ELR (cell line): ENCODE measurements around the gene DLG2.
A peak's percentile ranks its signal among the peaks of the same experiment; 100 is the strongest.

ENCODE experiments used
- DNase-seq: peaks from one replicate; pipeline ENCODE4 v3.0.0-alpha.2; 2015; ENCODE audit warnings: low read depth

DLG2 gene

DNA sequence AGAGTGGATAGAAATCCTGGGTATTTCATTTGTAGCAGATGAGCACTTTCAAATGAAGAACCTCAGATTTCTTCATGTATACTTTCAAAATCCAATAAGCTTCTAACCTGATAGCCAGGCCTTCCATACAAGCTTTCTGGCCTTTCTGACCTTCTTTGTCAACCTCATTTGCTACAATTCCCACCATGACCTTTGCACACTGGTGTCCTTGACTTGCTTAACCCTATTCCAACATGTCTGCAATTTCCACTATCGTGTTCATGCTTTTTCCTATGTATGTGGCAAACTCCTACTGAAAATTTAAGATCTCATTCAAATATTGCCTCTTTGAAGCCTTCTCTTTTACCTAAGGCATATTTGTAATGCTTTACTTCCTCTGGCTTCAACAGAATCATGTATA, 2098.9 kb downstream of the DLG2 start:
- DNase-seq: no peak

DNA sequence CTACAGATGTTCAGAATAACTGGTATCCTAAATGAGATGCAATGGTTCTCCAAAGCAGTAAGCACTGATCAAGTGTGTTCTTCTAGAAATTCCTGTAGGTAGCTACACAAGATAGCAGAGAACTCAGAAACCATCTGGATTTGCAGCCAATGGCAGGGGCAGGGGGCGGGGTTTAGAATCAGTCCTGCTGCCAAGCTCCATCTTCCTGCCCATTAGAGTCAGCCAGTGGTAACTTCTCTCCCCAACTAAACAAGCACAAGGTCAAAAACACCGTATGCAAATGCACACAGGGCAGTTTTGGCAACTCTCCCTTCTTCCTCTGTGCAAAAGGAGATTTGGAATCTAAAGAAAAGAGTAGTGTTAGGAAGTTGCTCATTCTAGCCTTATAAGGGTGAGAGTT, 2103.5 kb downstream of the DLG2 start:
- DNase-seq: no peak

DNA sequence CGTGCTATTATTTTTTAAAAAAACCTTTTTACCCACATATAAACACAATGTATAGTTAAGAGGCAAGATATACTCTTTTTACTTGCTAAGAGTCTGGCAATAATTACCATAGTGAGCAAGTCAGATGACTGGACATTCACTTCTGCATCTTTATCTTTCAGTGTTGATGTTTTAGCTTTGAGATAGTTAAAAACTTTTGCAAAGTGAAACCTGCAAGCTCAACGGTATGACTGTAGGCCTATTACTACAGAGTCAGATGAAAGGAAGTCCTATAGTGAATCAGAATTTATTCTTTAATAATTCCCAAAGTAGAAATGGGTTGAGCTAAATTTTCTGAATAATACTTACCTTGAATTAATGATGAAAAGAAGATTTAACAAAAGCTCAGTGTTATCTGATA, 2104.2 kb downstream of the DLG2 start:
- DNase-seq: no peak

DNA sequence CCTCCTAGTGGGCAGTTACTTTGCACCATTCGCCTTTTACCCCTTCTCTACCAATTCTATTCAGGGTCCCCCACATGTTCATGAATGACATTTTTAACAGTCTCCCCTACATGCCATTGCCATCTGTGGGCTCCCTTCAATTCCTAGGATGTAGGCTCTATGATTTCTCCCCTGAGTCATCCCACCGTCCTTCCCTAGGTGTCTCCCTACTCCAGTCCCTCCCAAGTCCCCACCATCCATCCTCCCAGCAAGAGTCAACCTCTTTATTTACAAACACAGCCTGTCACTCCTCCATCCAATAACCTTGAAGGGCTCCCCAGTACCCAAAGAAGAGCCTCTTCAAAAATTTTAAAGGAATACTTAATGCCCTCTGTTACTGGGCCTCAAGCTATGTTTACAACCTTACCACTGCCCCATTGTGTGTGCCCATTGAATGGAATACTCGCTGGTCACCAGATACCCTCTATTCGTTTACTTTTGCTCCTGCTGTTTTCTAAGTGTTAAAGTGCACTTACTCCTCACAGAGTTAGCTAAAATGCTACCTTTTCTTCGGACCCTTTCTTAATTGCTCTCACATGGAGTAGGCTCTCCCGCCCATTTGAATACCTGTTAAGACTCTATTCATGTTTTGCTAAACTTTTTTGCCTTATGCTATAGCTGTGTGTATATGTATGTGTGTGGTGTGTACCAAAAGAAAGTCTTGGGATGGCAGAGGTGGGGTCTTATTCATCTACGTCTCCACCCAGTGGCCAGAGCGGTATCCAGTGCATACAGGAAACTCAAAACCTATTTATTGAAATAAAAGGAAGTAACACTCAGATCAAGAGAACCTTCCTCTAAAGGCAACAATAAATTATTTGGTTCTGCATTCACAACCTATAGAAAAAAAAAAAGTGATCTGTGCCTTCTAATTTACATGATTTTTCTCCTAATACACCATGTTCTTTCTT, 2105.2 kb downstream of the DLG2 start:
- DNase-seq: peak; percentile 19

DNA sequence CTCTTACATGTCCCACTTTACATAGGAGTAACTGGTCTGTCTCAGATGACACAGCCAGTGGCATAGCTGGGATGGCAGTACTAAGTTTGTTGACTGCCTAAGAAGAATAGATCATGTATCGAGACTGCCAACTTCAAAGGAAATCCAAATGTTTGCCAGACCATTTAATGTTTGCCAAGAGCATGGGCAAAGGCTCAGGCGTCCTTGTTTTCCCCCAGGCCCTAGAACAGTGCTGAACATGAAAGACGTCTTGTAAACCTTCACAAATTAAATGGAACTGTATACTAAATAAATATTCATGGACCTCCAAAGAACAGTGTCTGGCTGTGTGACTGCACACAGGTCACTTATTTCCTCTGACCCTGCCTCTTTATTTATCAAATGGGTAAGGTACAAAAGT, 2106.3 kb downstream of the DLG2 start:
- DNase-seq: no peak

DNA sequence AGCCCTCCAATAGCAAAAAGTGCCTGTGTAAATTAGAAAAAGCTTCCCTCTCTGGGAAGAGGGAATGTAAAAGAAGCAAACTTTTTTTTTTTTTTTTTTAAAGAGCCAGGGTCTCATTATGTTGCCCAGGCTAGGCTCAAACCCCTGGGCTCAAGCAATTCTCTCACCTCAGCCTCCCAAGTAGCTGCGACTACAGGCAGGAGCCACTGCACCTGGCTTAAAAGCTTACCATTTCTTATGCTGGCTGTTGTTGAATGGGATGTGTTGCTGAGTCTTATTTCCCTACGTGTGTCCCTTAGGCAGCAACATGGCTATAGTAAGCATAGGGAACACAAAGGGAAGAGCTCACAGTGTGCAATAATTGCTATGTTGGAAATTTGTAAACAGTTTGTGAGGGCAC, 2115.5 kb downstream of the DLG2 start:
- DNase-seq: no peak

DNA sequence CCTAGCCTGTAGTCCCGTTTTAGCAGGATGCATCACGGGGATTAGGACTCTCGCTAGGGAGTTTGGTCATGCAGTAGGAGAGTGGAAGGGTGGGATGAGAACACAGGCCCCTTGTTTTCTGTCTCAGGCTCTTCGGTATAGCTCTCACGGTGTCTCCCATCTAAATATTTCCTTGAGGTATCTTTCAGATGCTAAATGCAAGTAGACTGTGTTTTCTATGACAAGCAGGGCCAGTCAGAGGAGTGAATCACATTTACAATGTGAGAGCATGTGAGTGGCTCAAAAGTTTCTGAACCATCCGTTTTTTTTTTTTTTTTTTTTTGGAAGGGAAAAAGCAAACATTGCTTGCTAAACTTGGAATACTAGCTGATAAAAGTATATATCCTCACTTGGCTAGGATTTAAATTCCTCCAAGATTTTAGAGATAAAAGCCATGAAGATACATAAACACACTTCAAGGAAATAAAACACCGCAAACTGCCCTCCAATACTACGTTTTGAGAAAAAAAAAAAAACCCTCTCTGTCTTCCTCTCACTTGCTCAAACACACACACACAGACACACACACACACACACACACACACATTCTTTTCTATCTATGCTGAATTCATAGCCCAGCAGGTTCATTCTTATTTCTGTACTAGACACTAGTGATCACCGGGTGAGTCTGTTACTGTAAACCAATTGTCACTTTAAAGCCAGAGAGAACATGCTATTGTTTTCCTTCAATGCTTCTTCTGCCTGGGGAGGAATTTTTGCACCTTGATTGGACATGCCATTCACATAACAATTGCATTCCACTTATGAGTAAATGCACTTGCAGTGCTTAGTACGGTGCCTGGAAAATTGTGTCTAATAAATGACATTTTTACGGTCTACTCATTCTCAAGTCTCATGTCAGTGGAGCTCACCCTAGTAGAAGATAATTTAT, 2116.3 kb downstream of the DLG2 start:
- DNase-seq: no peak

DNA sequence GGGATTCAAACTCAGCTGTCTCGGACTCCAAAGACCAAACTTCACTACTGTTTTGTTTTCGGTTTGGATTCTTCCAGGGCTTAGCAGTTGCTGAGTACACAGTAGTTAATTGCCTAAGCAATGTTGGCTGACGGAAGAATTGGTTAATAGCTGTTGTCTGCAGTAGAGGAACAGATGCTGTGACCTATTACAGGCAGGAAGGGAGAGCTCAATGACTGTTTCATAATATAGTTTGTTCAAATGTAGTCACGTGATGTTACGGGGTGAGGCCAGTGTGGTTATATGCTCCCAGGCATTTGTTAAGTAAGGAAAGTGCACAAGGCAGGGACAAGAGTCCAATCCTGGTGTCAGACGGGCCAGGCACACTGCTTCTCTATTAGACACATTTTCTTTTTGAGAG, 2118.3 kb downstream of the DLG2 start:
- no peak for DNase-seq

DNA sequence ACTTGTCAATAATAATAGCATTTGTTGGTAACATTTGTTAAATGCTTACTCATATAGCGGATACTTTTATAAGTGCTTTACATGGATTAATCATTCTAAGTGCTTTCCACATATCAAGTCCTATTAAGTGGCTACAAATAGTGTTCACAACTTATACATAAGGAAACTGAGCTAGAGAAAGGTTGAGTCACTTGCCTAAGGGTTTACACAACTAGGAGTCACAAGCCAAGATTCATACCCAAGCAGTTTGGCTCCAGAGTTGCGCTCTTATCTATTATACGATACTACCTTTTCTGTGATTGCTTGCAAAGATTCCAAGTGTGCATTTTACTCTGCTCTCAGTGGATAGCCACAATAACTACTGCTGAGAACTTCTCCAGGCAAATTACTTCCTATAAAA, 2125.1 kb downstream of the DLG2 start:
- DNase-seq: peak; percentile 12

DNA sequence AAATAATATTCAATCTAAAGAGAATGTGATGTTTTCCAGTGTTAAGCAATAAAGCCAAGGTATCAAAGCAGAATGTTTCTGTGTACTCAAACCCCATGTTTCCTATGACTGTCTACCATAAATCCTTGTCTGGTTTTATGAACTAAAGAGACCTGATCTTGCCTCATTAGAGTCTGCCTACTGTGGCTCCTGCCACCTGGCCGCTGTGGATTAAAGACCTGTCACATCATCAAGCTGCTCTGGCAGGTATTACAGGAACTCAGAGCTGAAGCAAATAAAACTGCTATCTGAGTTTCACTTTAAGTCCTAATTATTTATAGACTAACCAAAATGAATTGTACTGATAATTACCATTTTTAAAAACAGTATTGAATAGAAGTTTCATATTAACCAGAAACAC, 2133.2 kb downstream of the DLG2 start:
- DNase-seq: no peak

DNA sequence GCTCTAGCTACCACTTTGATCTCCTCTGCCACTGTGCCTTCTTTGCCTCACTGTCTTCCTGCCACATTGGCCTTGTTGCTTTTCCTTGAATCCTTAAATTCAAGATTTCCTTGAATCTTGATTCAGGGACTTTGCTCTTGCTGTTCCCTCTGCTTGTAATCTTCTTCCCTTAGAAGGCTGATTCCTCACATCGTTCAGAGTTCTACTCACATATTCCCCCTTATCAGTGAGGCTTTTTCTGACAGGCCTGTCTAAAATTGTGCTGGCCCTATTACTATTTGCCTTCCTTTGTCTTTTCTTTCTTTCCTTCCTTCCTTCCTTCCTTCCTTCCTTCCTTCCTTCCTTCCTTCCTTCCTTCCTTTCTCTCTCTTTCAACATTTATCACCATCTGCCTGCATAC, 2134.1 kb downstream of the DLG2 start:
- no peak for DNase-seq

DNA sequence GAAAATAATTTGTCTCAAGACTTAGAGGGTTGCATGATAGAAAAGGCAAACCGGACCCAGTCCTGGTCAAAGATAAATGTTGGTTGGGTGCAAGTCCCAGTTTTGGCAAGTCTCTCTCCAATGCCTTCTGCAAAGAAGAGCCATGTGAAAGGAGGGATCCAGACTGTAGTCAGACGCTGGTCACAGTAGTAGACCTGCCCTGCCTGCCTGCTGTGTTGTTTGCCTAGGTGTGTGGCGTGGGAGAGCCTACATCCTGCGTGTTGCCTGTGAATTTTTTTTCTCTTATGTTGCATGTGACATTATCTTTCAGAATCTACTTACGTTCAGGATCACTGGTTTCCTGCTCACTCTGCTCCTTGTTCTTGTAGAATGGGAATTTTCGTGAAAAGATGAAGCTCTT, 2143.3 kb downstream of the DLG2 start:
- DNase-seq: no peak

DNA sequence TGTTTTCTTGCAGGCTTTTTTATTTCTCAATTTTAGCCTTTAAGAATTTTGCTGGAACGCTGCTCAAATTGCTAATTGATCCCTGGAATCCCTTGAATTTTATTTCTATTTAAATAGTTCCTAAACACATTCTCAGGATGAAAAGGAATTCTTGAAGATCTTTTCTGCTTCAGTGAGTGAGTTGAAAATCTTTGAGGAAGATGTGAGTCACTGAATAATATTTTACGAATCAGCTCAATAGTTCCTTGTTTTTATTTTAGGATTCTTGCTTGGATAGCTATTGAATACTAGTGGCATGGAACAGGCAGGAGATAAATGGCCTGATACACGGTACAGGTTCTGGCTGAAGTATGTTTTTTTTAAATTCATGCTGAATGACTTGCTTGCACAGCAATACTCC, 2146.3 kb downstream of the DLG2 start:
- DNase-seq: no peak

DNA sequence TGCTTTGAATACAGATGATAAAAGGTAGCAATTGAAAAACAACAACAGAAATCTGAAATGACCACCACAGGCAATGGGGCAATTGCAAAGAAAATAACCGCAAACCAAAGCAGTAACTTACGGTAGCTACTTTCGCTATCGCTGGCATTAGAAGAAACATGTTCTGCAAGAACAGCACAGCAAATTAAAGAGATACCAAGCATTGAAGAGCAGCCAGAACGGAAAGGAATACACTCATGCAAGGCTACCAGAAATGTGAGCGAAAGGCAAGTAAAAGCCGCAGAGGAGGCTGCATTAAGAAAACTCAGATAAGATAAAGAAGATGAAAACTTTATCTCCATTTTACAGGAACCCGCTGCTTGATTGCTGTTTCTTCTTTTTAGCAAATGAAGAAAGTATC, 2146.9 kb downstream of the DLG2 start:
- DNase-seq: no peak

DNA sequence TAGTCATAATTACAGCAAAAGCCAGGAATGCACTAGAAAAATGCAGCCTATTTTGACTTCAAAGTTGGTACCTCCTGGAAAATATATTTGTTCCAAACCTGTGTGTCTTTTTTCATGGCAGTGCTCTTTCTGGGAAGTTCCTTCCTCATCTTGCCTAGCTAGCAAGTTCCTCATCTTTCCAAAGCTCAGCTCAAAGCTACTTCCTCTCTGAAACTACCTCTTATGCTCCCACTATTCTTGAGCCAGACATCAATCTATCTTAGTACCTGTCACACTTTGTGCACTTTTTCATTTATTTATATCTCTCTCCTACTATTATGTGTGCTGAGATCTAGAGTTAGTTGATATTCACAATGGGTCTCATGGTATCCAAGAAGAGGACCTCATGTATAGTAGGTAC, 2149.4 kb downstream of the DLG2 start:
- DNase-seq: no peak

DNA sequence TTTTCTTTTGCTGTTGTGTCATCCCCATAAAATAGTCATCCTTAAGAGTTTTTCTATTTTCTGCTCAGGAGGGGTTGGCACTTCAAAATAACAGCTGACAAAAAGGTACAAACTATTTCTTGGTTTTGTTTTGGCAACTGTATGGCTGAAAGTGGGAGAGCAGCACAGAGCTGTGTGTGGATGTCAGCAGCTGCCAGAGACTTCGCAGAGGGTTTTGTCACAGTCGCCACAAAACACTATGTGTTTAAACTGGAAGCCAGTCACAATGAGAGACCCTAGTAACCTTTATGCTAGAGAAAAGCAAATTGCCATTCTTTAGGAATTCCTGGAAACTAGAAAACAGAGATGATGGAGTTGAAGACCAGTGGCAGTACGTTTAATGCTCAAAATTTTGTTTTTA, 2151.4 kb downstream of the DLG2 start:
- no peak for DNase-seq

DNA sequence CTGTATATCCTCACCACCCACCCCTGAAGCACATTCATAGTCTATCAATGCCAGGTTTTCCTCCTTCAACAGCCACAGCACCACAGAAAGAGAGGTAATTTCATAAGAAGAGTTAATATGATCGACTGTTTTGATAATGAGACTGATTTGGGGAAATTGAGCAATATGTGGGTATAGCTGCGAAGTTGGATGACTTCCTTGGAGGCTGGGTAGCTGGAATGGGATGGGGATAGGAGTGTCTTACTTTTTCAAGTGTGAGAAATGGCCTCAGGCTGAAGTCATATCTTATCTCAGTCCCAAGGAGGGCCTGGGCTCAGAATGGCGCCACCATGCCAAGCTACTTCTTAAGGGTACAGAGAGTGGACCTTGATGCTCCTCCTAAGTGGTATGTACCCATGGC, 2153.4 kb downstream of the DLG2 start:
- DNase-seq: no peak

DNA sequence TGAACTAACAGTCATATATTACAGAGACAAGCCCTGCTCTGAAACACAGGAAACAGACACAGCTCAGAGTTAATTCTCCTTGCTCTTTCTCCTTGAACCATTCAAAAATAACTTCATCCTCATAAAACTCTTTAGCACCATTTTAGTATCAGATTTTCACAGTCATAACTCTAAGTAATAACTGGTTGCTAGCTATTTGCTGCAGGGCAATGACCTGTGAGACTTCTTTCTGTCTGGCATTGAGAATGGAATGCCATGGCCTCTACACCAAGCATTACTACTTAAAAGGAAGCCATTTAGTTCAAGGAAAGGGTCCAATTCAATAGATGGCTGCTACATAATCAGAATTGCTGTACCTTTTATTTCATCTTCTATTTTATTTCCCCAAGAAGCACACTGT, 2154.3 kb downstream of the DLG2 start:
- DNase-seq: no peak

DNA sequence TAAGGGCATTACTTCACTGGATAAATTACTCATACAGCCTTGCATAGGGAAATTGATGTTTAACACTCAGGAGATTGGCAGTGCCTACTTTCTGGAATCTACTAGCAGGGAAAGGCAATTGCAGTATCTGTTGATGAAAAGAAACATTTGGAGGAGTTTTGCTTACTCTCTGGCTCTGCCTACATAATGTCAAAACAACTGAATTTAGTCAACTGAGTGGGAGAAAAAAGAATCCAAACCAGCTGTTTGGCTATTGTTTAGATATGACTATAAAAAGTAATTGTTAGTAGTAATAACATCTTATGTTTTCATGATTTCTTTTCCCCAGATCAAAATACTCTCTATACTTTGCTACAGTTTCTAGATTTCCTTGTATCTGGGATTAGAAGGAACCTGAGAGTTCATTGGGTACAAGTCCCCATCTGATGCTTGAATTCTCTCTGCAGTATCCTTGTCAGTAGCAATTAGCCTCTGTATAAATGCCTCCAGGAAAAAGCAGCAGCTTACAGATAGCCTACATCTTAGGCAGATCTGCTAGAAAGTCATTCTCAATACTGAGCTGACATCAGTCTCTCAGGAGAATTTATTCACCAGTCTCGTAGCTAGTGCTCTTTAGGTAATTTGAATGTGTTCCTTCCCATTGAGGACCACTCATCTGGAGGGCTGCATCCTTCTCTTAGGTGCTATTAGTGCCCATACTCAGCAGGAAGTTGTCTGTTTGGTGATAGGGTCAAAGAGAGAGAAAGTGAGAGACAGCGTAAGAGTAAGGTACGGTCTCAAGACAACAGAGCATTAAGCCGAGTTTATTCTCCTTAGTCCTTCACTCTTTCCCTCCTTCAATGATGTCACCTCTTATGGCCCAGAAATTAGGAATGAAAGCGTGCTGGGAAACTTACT, 2155.1 kb downstream of the DLG2 start:
- DNase-seq: no peak

DNA sequence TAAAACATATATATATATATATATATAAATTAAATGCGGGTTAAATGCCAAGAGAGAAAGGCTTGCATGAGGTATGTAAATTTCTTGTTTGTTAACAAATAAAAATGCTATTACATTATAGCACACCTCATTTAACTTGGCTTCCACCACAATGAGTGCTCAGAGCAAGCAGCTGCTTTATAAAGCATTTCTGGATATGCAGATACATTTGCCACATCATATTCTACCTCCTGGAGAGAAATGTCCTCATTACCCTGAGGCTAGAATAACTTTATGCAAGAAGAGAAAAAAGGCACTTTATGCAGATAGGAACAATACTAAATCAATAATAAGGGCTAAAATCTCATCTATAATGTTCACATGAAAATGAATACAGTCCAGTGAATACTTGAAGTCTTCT, 2159.3 kb downstream of the DLG2 start:
- DNase-seq: no peak

DNA sequence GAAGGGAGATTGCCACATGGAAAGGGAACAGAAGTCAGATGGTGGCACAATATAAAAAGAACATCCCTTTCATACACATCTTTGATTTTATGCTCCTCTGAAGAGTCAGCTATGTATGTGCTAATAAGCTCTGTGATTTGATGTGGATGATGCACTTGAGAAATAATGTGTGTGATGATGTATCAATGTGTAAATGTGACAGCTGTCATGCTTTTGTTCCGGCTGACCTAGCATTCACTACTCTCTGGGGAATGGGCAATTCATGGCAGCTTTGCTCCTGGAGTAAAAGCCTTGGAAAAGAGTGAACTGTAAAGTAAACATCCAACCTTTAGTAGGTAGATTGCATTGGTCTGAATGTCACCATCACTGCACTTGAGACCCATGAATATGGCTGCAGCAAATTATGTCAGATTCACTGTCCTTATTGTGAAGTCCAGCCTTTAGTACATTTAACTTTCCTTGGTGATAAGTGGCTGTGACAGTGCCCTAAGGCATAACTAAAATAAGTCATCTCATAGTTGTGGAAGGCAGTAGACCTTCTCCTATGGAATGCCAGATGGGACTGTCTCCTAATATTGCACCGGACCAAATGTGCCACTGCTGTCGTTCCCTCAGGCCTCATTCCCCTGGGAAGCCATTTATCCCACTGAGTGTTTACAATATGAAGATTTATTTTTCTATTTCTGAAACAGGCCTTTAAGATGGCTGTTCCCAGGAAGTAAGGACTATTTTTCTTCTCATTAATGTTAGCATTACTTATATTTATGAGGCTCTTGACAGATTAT, 2162.8 kb downstream of the DLG2 start:
- no peak for DNase-seq
